HTR-8/SVneo (cell line): ENCODE results near the gene YBX3.

Experiments used
- DNase-seq: peaks from one replicate; pipeline ENCODE4 v3.0.0; 2011; ENCODE audit warnings: low spot score, mixed read lengths; ENCODE audit not compliant: insufficient read length
- FAIRE-seq: peaks from 2 replicates; lab custom pipeline; 2011; peaks lifted over from hg19 to GRCh38; lab: Jason Lieb, UNC

The YBX3 gene

DNA sequence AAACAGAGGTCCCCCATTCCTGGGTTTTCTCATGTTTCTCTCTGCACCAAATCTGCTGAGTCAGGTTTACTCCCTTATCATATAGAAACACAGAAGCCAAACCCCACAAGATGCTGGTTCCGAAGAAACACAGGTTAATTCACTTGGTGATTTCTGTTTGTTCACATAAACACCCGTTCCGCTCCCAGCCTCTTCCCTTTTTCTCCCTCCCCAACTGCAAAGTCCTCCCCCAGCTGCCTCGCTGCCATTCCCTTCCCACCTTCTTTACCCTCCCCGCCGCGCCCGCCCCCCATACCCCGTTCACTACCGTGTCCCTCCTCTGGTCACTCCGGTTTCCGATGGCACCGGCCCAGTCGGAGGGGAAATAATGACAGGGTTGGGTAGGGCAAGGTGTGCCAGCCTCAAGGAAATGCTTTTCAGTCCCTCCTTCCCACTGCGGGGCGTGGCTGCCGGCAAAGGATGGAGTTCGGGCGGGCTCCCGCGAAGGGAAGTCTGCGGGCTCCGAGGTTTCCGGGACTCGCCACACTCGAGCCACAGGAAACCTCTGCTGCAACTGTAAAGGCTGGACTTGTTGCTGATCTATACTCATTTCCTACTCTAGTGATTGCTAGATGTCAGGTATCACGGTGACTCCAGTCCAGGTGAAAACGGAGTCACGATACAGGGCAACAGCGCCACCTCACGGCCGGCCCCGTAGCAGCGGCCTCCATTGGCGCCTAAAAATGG, 49.3 kb downstream of the YBX3 start, which contains the start of gene STYK1:
Gene STYK1, minus strand, starts transcription at position 394 of the 726 bp plus-strand sequence. CDS start 39,434 bp downstream, outside the sequence.
- FAIRE-seq = peak; percentile 78

DNA sequence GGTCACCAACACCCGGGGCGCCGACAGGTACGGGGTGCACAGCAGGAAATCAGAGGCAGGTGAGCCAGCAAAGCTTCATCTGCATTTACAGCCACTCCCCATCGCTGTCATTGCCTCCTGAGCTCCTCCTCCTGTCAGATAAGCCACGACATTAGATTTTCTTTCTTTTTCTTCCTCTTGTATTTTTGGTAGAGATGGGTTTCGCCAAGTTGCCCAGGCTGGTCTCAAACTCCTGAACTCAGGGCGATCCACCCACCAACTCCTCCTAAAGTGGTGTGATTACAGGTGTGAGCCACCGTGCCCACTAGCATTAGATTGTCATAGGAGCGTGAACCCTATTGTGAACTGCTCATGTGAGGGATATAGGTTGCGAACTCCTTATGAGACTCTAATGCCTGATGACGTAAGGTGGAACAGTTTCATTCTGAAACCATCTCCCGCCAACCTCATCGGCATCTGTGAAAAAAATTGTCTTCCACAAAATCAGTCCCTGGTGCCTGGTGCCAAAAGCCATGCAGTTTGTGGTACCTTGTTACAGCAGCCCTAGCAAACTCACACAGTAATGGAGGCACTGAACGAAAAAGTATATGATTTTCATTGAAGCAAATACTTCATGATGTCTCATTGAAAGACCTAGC, 50.8 kb downstream of the YBX3 start:
- no peak for DNase-seq
- no peak for FAIRE-seq

More for the DNA sequence above, 49.3 kb downstream of the YBX3 start, which contains the start of gene STYK1:
- peak; percentile 72 for DNase-seq

DNA sequence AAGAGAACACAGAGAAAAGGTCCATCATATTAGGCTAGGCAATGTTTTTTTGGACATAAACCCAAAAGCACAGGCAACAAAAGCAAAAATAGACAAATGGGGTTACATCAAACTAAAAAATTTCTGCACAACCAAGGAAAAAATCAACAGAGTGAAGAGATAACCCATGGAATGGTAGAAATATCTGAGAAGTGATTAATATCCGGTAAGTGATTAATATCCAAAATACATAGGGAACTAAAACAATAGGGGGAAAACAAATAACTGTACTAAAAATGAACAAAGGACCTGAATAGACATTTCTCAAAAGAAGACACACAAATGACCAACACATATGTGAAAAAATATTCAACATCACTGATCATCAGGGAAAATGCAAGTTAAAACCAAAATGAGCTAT, 53.6 kb downstream of the YBX3 start:
- DNase-seq = no peak
- no peak for FAIRE-seq

DNA sequence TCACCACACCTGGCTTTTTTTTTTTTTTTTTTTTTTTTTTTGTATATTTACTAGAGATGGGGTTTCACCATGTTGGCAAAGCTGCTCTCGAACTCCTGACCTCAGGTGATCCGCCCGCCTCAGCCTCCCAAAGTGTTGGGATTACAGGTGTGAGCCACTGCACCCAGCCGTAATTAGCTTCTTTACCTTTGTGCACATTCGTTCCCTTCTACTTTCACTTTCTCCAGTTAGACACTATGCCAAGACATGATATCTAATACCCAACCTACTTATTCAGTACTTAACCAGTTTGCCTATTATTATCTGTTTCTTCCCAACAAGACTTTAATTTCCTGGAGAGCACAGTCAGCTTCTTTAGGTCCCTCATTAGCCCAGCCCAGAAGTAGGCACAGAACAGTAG, 54.6 kb downstream of the YBX3 start:
- FAIRE-seq (no peak), DNase-seq (no peak)

DNA sequence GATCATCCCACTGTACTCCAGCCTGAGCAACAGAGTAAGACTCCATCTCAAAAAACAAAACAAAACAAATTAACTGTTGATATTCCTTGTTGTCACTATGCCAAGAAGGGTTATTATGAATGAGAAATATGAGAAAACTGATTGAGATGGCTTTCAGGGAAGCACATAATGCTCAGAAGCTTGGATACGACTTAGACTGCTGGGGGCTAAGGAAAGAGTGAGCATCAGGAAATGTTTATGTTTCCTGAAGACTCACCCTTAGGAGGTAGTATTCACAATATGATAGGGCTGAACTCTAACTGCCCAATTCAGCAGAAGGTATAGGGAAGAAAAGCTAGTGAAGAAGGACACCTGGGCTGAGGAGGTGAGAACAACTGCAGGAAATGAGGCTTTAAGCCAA, 55.5 kb downstream of the YBX3 start:
- no peak for DNase-seq
- FAIRE-seq = no peak

DNA sequence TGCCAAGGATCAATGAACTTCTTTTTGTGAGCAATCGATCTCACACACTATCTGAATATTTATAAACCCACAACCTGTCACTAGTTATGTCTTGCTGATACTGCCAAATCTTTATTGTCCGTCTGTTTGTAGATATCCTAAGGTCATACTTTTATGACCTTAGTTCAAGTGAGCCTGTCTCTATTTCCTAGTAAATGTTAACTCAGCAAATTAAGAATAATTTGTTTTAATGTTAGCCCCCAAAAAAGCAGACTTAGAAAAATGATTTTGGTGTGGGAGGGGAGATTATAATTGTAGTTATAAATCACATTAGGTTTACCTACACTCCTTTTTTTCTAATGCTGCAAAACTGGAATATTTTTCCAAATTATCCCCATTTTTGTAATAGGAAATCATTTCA, 58.6 kb downstream of the YBX3 start:
- DNase-seq (no peak), FAIRE-seq (no peak)

DNA sequence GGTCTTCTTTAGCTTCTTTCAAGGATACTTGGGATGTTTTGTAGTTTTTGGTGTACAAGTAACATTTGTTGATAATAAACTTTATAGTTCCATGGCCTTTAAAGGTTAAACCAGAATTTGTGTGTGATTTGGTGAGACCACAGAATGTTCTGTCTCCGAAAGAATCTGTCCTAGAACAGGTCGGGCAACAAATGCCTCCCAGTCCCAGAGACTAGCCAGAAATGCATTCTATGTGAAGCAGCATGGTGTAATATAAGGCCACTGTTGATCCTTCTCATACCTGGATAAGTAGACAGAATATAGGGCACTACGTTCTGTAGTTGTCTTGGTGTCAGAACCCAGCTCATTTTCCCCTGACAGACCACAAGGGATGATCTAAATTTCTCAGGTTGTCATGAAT, 59.3 kb downstream of the YBX3 start:
- FAIRE-seq = no peak
- no peak for DNase-seq

DNA sequence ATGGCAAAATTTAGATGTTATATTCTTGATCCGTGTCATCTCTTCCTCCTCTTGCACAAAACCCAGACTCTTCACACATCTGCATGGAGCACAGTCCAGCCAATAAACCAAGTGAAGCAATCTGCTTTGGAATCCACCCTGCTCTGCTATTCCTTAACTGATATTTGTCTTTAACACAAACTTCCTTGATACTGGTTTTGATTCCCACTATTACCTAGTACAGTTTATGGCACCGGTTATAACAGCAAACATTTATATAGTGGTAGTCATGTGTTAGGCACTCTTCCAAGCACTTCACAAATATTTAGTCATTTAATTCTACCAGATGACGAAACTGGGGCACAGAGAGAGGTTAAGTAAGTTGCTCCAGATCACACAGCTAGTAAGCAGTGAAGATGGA, 61.8 kb downstream of the YBX3 start:
- DNase-seq (no peak), FAIRE-seq (no peak)

DNA sequence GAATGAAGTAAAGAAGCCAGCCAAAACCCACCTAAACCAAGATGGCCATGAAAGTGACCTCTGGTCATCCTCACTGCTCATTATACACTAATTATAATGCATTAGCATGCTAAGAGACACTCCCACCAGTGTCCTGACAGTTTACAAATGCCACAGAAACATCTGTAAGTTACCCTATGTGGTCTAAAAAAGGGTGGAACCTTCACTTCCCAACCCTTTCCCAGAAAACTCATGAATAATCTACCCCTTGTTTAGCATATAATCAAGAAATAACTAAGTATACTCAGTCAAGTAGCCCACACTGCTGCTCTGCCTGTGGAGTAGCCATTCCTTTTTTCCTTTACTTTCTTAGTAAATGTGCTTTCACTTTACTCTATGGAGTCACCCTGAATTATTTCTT, 69.1 kb downstream of the YBX3 start:
- FAIRE-seq (no peak), DNase-seq (no peak)

DNA sequence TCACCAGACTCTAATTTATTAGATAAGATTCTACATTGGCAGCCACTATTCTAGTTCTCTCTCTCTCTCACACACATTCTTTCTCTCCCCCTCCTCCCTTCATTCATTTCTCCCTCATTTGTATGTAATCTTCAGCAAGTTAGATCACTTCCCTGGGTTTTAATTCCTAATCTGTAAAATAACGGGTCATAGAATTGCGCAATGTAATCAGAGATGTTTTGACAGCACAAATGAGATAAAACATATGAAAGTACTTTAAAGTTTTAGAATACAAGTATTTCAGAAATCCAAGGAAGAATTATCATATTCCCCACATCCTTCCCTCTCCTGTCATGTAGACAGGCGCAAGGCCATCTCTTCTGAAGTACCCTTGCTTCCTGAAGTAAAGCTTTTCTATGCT, 70.9 kb downstream of the YBX3 start:
- FAIRE-seq (no peak), DNase-seq (no peak)
